Ovary (tissue), 3 donors: ENCODE measurements around the gene RETSAT.

Experiments used
- CTCF ChIP-seq, 3 donors: fragments of 450-650 bp in 2 of 3; fragments of 200-600 bp in 1 of 3; IDR thresholded peaks; one replicate each; pipeline versions ENCODE4 v1.5.1 to v1.8.0; 2016 to 2022; ENCODE audit warnings: antibody characterized with exemption in 3 of 3, mild to moderate bottlenecking in 1 of 3
- POLR2A ChIP-seq: fragments of 450-650 bp; IDR thresholded peaks from one replicate; pipeline ENCODE4 v1.6.1; 2017; ENCODE audit warnings: antibody characterized with exemption, mild to moderate bottlenecking, moderate library complexity
- donor health status: DM: no; HTN: no; CAD: no.

- no peak for TF ChIP-seq CTCF (IDR thresholded peaks at IDR 0.05)
- TF ChIP-seq POLR2A: no peak
These were observed 43.6 kb upstream of the RETSAT start for GRCh38 chr2:85397925-85398331.
